ENCODE measurements around the gene ACSL3.
"Not testable (repeated sequence)": the region's sequence is repeated elsewhere in the genome, so short reads cannot be mapped to it uniquely, and the experiment has no call there.

The ACSL3 gene

GRCh38 chr2:222915092-222915957, 54.5 kb downstream of the ACSL3 start:
- no peak for DNase-seq

GRCh38 chr2:222916229-222917197, 55.7 kb downstream of the ACSL3 start:
- DNase-seq = no peak

- not testable (repeated sequence) for DNase-seq
Measured at GRCh38 chr2:222917212-222917611, 56.4 kb downstream of the ACSL3 start.

GRCh38 chr2:222919841-222920526, 59.1 kb downstream of the ACSL3 start:
- DNase-seq = no peak

GRCh38 chr2:222920657-222921186, 59.9 kb downstream of the ACSL3 start:
- DNase-seq = no peak

GRCh38 chr2:222922019-222922800, 61.4 kb downstream of the ACSL3 start:
- DNase-seq = no peak

GRCh38 chr2:222926915-222927314, 66.1 kb downstream of the ACSL3 start:
- DNase-seq = no peak

GRCh38 chr2:222927600-222927999, 66.8 kb downstream of the ACSL3 start:
- DNase-seq = no peak

- no peak for DNase-seq
Measured at GRCh38 chr2:222928335-222928734, 67.5 kb downstream of the ACSL3 start.

GRCh38 chr2:222930862-222931261, 70.0 kb downstream of the ACSL3 start:
- no peak for DNase-seq

GRCh38 chr2:222931659-222932058, 70.8 kb downstream of the ACSL3 start:
- DNase-seq = no peak

GRCh38 chr2:222933458-222933857, 72.6 kb downstream of the ACSL3 start:
- no peak for DNase-seq

- DNase-seq = no peak
Measured at GRCh38 chr2:222935688-222936298, 75.0 kb downstream of the ACSL3 start.

GRCh38 chr2:222936705-222937104, 75.9 kb downstream of the ACSL3 start:
- DNase-seq = no peak

GRCh38 chr2:222938327-222938726, 77.5 kb downstream of the ACSL3 start:
- DNase-seq = no peak

- peak; percentile 7 to 69 for DNase-seq
Measured at GRCh38 chr2:222939208-222939856, 78.5 kb downstream of the ACSL3 start.

GRCh38 chr2:222939979-222940378, 79.1 kb downstream of the ACSL3 start:
- DNase-seq = no peak

- DNase-seq = no peak
Measured at GRCh38 chr2:222941510-222942032, 80.7 kb downstream of the ACSL3 start.

- DNase-seq = no peak
Measured at GRCh38 chr2:222942561-222942960, 81.7 kb downstream of the ACSL3 start.

- DNase-seq = no peak
Measured at GRCh38 chr2:222942977-222943376, 82.1 kb downstream of the ACSL3 start.

- DNase-seq = no peak
Measured at GRCh38 chr2:222943820-222944219, 83.0 kb downstream of the ACSL3 start.

Measured in bone marrow (tissue), 2 donors.